ENCODE results near the gene KRTAP2-2. TPM values are rescaled to one million over a fixed set of nuclear protein-coding genes. Genes with fewer than 3 reads are reported as not detected.
"Not testable (repeated sequence)": the region's sequence is repeated elsewhere in the genome, so short reads cannot be mapped to it uniquely, and the experiment has no call there.

KRTAP2-2 gene
- total and polyA plus RNA-seq, 2 of the 8 experiments (the other 6 are each of a cell fraction or from before 2014, with no cell fraction given): not detected

GRCh38 chr17:41088760-41089352 is 33.8 kb upstream of the KRTAP2-2 start:
- H2BK12ac ChIP-seq (ENCODE audit: low read depth, low read length); H3K9ac ChIP-seq (replicated peaks in 1 of 4; ENCODE audit: extremely low read depth in 1 of 4, low read depth in 3 of 4, low read length in 3 of 4); H3K4ac ChIP-seq (replicated peaks; ENCODE audit: insufficient read length, low read depth, low read length); H3K56ac ChIP-seq (replicated peaks; ENCODE audit: insufficient read length, low read depth, low read length); H3K14ac ChIP-seq (ENCODE audit: insufficient read length); H4K5ac ChIP-seq (ENCODE audit: insufficient read length, low read depth, low read length); H2BK20ac ChIP-seq (ENCODE audit: low read length); POLR2A ChIA-PET (ENCODE audit: partially characterized antibody); H3K4me1 ChIP-seq (replicated peaks in 1 of 4; ENCODE audit: control insufficient read depth in 3 of 4, insufficient read depth in 4 of 4, low read length in 3 of 4); H2AFZ ChIP-seq (ENCODE audit: low read length); H3K9me3 ChIP-seq (ENCODE audit: insufficient read depth in 2 of 2, low read depth in 1 of 2, low read length in 1 of 2); H3K4me2 ChIP-seq (ENCODE audit: insufficient read depth in 1 of 2, low read depth in 2 of 2, low read length in 2 of 2); H3K36me3 ChIP-seq (ENCODE audit: control insufficient read depth in 2 of 4, insufficient read depth in 4 of 4, low read length in 3 of 4); H3K18ac ChIP-seq (ENCODE audit: extremely low read depth, low read length); H4K91ac ChIP-seq (replicated peaks; ENCODE audit: insufficient read length, low read length); DNase-seq (ENCODE audit: low read depth in 1 of 2, low spot score in 2 of 2); FAIRE-seq; H3K27ac ChIP-seq (ENCODE audit: low read depth, low read length); H3K79me1 ChIP-seq (ENCODE audit: low read depth, low read length); H3K79me2 ChIP-seq (ENCODE audit: control insufficient read depth in 1 of 2, insufficient read depth in 2 of 2, low read length in 2 of 2); H2AK5ac ChIP-seq (ENCODE audit: low read depth, low read length); H2BK5ac ChIP-seq (ENCODE audit: low read depth, low read length); H2BK120ac ChIP-seq (replicated peaks; ENCODE audit: low read depth, low read length); H3K4me3 ChIP-seq (ENCODE audit: extremely low read depth in 1 of 4, insufficient read depth in 2 of 4, low read depth in 3 of 4, low read length in 4 of 4); H4K8ac ChIP-seq (ENCODE audit: extremely low read depth, insufficient read depth, low read length); H3K23me2 ChIP-seq (ENCODE audit: low read depth, low read length); CTCF ChIA-PET (ENCODE audit: partially characterized antibody); H3K27me3 ChIP-seq (replicated peaks in 1 of 4; ENCODE audit: control insufficient read depth in 3 of 4, extremely low read depth in 1 of 4, insufficient read depth in 3 of 4, low read length in 3 of 4); H4K20me1 ChIP-seq (replicated peaks in 1 of 2; ENCODE audit: control insufficient read depth in 1 of 2, insufficient read depth in 2 of 2, low read length in 2 of 2); H2BK15ac ChIP-seq (ENCODE audit: low read length); H3K23ac ChIP-seq (ENCODE audit: insufficient read length): not testable (repeated sequence)
- WGBS, 2 experiments (ENCODE audit: extremely low coverage in 1 of 2, insufficient coverage in 1 of 2, insufficient read length in 1 of 2, insufficient replicate concordance in 2 of 2, low coverage in 1 of 2, low lambda C conversion rate in 2 of 2, missing lambda C conversion rate in 1 of 2): 64% methylated on average over 4 of the region's 4 CpGs; no CpG with 5 or more reads in 1 of the 2 experiments

Measured in H1 (cell line).